NCI-H1417 treated with DMSO at 0.1 percent for 48 hours (cell line): ENCODE results near the gene BMP4.

Experiments used
- DNase-seq: peaks from one replicate; lab custom pipeline; 2025; lab: John Stamatoyannopoulos, UW

Gene BMP4

DNA sequence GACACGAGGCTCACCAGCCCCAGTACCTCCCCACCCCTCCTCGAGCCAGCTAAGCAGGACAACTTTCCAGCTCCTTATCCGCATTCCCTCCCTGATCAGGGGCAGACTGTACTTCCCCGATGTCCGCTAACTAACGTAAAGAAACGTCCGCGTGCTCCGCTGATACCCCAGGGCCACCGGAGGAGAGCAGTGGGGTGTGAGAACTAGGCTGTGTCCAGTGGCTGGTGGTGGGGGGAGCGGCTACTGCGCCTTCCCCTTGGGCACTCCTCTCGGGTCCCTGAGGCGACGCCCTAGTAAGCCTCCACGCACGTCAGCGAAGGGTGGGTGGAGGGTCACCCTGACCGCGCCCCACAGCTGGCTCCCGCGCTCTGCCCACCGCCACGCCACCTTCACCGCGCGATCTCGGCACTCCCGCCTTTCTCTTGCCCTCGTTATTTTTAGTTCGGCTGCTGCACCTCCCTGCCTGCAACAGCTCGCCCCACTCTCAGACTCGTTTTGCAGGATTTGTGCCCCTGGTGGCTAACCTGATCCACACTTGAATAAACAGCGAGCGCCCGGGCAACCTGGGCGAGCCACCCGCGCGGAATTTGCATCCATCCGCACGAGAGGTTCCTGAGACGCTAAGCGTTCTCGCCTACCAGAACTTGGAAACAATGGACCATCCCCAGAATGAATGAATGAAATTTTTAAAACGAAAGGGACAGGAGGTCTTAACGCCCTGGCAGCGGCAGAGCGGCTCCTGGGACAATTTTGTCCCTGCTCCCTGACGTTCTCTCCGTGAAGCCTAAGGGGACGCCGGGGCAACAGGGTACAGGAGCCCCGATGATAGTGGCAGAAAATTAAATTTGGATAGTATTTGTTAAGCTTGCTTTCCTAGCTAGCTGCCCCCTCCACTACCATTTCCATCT lies 6.9 kb upstream of the BMP4 start:
- DNase-seq: no peak

DNA sequence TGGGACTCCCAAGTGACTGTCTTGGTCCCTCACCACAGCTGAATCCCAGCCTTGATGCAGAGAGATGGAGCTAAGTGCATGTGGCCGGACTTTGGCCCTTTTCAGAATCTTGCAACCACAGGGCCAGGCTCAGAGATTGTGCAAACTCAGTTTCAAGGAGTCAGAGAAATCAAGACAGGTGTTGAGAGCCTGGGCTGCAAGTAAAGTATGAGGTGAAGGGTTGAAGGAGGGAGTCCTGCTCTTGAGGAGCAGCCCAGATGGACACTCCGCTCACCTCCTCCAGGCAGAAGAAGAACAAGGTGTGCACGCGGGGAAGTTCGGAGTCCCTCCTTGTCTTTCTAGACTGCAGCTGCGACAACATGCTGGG lies 6.3 kb upstream of the BMP4 start:
- DNase-seq: no peak

DNA sequence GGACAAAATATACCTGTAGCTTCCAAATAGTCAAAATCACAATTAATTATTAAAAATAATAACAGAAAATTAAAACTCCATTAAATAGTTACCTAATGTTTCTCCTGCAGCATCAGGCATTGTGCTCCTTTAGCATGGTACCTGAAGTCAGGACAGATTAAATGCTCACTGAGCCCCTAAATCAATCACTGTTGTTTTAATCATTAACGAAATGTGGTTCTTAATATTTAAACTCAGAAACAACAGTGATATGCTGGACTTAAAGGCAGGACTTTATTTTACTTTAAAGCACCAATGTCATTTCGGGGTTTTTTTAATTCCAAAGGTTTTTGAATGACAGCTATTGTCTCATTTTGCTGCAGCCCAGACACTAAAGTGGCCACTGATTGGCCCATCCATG lies 2.0 kb upstream of the BMP4 start:
- no peak for DNase-seq

DNA sequence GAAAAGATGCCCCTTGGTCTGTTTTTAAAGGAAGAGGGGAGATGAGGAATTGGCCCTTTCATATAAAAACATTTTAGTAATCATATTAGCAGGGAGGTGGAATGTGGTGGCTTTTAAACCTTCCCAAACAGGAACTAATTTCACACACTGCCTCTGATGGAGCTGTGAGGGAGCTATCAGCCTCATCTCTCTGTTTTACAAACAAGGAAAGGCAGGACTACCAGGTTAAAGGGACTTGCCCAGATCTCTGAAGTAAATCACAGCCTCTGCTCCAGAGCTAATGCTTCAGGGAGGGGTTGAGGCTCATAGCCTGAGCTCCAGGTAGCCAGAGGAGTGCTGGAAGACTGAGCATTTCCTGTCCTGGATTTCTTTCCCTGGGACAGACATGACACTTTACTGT lies 1.1 kb upstream of the BMP4 start:
- DNase-seq: no peak

DNA sequence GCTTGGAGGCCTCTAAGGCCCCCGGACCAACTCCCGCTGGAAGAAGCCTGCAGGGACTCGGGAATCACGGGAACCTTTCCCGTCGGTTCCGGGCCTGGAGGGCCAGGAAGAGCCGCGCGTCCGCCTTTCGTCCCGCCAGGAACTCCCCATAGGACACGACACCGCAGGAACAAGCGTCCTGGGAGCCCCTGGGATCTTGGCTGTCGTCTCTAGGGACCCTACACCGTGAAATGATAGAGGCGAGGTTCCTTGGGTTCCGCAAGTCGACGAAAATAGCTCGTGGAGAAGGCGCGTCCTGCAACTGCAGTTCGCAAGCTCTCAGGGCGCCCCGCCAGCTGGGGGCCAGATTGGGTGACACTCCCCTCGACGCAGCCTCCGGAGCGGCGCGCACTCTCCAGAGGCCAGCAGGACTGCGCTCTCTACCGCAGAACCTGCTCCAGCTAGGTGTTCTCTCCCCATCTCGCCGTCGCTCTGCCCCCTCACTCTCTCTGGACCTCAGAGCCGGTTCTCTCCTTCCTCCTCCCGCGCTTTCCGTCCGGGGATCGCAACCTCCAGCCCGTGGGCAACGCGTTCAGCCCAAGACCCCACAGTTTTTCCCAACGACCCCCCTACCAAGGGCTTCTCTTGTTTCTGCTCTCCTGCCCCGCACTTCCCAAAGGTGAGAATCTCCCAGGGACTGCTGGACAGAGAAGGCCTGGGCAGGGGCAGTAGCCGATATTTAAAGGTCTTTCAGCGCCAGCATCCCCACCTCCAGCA lies 776 bp downstream of the BMP4 start:
- DNase-seq: no peak

DNA sequence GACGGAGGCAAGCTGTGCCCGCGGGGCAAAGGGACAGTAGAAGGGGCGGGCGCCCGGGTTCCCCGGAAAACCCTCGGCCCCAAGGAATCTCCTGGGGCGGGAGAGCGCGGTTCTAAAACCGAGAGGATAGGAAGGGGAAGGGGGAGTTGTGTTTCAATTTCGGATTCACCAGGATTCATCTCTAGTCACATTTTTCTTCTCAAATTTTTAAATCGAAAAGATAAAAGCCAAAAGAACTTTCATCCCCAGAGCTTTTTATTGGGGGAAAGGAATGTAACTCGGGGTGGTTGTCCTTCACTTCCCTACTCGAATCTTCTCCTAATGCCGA lies 1.4 kb downstream of the BMP4 start:
- no peak for DNase-seq

DNA sequence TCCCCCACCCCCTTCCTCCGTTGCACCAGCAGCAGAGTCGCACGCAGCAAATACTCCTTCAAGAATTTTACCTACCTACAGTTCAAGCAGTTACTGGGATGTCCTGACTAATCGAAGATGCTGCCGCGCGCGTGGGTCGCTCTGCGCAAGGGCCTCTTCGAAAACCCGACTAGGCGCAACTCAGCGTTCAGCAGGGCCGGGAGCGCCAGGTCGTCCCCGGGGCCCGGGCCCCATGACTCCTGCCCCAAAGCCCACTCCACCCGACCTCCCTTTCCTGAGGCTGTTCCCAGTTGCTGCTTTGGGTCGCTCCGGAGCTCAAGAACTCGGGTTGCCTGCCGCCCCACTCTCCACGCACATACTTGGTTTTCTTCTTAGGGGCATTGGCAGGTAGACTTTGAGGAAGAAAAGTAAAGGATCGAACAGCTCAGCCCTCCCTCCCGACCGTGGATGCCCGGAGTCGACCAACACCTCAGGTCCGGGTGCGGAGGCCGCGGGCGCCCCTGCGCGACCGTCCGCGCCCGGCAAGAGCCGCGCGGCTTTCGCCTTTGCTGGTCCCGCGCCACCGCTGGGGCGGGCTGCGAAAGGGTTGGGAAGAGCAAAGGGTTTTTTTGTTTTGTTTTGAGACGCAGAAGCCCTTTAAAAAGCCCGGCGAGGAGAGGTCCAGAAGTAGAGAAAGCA lies 1.9 kb downstream of the BMP4 start:
- DNase-seq: no peak

DNA sequence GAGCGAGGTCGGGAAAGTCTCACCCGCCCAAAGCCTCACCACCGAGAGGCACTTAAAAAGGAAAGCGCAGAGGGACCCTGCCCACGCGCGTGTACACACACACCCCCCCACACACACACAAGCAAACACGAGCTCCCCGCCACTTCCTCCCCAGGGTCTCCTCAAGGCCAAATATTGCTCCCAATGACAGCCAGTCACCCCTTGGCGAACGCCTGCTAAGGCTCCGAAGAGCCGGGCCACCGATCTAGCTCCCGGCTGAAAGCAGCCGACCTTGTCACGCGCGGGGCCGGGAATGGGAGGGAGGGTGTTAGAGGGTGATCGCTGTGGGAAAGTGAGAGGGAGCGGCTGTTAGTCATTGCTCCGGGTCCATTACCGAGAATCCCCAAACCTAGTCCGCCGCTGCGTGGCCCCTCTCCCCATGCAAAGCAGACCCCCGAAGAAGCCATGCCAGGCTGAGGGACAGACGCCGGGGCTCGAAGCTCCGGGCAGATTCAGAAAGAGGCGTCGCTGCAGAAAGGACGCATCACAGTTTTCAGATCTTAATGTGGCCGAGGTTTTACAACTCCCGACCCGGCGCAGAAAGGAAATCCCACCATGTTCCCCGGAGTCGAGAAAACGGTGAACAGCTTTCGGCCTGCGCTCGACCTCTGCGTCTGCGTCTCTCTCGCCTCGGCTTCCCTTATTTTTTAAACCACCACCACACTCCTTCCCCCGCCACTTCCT lies 2.6 kb downstream of the BMP4 start:
- no peak for DNase-seq

DNA sequence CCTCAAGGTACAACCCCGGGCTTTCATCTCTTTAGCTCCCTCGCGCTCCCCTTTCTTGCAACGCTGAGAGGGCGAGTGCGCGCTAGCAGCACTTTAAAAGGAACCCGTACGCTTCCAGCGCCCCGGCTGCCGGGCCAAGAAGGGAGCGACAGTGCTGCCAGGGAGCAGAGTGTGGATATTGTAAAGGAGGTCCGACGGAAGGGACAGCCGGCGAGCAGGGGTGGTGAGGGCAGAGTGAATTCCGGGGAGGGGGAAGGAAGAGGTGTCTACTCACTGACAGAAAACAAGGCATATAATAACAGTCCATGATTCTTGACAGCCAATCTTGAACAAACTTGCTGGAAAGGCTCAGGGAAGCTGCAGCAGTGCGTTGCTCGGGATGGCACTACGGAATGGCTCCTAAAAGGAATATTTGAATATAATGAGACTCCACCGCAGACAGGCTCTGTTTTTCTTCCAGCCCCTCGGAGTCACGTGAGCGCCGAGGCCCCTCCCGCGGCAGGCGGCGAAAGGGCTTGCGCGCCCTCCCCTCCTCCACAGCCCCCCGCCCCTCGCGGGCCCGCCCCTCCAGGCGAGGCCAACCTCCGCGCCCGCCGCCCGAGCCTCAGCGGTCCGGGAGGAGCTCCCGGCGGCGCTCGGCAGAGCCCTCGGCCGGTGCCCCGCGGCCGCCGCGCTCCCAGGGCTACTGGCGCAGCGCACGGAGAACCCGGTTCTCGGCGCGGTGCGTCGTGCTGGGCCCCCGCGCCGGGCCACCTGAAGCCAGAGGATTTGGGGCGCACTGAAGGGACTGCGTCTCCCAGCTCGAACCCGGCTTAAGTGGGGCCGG lies 3.4 kb downstream of the BMP4 start:
- DNase-seq: no peak

DNA sequence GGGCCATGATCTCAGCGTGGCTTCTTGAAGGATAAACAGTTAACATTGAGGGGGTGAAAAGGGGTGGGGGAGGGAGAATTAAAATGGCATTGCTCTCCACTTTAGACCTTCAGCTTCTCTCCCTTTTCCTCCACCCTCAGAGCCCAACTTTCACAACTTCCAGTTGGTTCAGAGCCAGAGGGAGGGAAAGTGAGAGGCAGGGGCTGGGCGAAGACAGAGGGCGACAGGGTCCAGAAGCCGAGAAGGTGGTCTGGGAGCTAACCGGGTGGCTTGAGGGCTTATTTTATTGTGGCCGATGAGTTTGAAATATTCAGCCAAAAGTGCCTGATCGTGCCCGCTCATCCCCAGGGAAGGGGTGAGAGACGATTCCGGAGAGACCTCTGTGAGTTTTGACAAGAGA lies 4.1 kb downstream of the BMP4 start:
- no peak for DNase-seq

DNA sequence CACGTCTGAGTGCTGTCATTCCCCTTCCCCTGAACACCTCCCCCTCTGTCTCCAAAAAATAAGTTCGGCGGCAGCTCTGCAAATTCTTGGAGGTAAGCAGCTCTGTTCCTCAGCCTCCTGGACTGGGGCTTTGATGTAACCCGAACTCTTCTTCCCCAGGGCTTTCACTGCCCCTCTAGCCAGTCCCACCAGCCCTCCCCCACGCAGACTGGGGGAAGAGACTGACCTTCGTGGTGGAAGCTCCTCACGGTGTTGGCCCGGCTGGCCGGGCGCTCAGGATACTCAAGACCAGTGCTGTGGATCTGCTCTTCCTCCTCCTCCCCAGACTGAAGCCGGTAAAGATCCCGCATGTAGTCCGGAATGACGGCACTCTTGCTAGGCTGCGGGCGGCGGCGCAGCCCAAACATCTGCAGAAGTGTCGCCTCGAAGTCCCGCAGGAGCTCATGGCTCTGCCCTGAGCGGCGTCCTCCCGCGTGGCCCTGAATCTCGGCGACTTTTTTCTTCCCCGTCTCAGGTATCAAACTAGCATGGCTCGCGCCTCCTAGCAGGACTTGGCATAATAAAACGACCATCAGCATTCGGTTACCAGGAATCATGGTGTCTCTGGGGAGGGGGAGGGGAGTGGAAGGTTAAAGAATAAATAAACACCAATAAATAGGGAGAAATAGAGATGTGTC lies 4.9 kb downstream of the BMP4 start:
- DNase-seq: no peak

DNA sequence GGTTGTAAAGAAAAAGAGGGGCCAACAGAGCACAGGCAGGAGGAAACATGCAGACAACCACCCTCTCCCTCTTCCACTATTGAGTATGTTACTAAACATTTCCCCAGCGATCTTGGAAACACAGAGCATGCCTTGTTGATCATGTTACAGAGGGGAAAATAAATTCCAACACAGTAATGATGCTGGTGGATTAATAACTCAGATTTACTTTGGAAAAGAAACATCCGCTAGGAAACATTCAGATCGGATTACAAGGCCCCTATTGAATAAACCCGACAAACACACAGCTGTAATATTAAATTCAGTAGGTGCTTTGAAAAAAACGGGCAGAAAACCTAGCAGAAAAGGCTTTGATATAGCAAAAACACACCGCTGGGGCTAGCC lies 5.4 kb downstream of the BMP4 start:
- DNase-seq: no peak

DNA sequence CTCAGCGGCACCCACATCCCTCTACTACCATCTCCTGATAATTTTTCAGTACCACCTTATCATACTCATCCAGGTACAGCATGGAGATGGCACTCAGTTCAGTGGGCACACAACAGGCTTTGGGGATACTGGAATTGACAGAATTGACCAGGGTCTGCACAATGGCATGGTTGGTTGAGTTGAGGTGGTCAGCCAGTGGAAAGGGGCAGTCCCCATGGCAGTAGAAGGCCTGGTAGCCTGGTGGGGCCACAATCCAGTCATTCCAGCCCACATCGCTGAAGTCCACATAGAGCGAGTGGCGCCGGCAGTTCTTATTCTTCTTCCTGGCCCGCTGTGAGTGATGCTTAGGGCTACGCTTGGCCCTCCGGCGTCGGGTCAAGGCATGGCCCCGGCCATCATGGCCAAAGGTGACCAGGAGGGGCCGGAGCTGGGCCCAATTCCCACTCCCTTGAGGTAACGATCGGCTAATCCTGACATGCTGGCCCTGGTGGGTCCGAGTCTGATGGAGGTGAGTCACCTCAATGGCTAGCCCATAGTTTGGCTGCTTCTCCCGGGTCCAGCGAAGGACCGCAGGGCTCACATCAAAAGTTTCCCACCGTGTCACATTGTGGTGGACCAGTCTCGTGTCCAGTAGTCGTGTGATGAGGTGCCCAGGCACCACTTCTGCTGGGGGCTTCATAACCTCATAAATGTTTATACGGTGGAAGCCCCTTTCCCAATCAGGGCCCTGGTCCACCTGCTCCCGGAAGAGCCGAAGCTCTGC lies 6.4 kb downstream of the BMP4 start:
- DNase-seq: no peak

DNA sequence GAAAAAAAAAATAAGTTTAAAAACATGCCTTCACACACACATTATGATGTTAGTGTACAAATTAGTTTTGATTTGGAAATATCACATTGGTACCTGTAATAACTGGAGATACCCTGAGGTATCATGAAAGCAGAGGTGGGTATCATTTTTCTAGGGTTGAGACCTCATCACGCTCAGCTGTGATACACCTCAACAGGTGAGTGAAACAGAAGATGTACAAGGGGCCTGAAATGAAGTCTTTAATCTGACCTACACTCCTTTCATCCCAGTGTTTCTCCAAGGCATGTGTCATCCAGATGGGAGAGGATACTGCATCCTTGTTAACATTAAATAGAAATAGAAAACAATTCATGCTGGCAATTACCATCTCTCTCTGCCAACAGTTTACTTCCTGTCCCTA lies 7.4 kb downstream of the BMP4 start:
- no peak for DNase-seq

DNA sequence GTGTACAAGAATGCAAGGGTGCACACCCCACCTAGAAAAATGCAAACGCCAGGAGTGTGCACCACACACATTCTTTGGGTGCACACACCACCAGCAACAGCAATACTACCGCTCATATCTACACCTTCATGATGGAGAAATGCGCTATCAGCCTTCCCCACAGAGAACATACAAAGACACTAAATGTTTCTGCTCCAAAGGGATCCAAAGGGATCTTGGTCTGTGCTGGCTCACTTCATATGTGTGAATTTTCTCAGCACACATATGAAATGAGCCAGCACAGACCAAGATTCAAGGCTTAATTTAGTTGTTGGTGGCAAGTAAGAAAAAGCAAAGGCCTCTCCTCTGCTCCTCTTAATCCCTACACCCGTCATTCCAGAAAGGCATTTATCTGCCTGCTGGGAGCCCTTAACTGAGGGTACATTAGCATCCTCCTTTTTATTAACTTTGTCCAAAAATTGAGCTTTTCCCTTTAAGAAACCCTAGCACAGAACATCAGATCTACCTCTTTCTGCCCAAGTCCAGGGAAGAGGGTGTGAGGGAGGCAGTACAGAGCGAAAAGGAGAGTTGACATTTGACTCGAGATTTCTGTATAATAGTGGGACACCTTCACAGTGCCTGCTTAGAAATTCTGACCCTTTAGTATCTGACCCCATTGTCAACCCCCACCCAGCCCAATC lies 8.3 kb downstream of the BMP4 start:
- no peak for DNase-seq

DNA sequence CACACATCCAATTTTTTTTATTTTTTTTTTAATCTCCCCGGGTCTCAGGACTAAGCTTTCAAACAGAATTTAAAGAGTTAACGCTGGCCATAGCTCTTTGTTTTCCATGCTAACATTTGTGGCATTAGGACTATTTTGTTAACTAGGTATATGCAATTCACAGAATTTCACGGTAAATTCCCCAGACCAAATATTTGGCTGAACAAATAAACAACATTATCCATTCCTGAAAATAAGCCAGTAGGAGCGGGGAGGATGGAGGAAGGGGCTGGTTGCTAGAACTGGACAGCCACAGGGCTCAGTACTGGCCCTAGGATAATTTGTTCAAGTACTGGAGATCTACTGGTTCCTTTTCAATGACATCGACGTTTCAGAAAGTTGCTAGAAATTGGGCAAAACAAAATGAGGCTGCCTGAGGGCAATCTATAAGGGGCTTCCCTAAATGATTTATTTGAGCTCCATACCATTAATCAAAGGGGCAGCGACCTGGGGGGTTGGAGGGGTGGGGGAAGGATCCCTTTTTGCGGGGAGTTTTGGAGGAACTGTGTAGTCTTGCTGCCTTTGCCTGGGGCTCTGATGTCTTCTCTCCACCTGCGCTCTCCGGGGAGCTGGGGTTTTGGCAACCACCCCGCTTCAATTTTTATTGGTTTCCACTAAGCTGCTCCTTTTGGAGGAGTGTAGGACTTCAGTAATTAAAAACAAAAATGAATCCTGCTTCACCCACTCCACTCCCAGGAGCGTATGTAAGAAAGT lies 9.0 kb downstream of the BMP4 start:
- DNase-seq: no peak

DNA sequence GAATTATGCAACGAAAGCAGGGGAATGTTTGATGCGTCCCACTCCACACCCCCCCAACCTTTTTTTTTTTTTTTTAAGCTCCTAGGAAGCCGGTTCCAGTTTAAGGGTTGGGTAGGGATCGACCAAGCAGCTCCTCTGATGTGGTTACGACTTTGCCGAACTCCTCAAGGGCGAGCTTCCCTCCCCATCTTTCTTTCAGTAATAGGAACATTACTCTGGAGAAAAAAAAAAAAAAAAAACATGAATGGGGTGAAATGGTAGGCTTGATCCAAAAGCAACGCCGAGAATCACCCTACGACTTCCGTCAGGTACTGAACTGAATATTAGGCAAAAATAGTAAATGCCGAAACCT lies 9.6 kb downstream of the BMP4 start:
- no peak for DNase-seq

DNA sequence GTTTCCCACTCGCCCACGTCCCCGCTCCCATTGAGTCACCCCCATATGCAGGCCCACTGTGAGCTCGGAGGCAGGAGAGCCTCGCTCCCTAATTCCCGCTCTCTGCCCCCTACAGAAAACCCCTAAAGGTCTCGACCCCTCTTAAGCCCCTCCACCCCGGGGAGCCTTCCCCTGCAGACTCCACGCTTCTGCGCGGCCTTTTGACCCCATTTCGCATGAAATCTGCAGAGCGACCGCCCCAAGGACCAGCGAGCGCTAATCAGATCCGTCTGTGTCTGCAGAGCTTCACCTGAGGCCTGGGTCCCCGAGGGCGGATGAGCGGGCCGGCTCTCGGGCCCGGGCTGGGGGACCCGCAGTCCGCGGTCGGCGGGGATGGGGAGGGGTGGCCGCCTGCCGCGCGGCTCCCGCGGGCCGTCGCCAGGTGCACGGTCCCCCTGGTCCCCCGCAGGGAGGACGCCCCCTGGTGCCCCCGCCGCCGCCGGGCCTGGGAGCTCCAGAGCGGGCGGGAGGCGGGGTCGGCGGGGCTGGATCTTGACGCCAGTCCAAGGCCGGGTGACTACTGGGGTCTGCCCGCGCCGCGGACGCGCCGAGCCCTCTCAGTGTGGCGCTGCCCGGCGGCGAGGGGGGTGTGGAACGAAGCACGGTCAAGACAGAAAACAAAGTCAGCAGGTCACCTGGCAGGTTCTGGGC lies 10.1 kb downstream of the BMP4 start:
- DNase-seq: no peak

DNA sequence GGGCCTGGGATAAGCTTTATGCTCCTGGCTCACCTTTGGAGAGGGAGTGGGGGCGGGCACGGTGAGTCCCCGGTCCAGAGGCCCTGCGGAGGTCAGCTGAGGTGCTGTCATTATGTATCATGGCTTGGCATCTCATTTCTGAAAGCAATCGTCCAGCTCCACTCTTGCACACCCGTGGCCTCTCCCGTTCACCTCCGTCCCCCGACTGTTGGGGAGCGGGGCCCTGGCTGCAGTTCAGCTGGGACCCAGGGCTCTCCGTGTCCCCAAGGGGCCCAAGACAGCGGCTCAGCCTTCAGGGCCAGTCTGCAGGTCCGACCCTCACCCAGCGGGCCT lies 10.6 kb downstream of the BMP4 start:
- no peak for DNase-seq
